Stimulated activated CD4-positive, alpha-beta T cell treated with anti-CD3 and anti-CD28 coated beads, Interleukin-1b, Interleukin-23, amount 100 ng/mL, for 4 hours (primary cell): ENCODE data around the gene SYTL2.

Experiments
- DNase-seq, 2 donors: peaks; one replicate each; pipeline ENCODE4 v3.0.0-alpha.2; 2020; ENCODE audit warnings: low read depth in 2 of 2

The SYTL2 gene

GRCh38 chr11:85759915-85760314 lies 51.0 kb downstream of the SYTL2 start:
- DNase-seq = no peak

- DNase-seq = no peak
Measured at GRCh38 chr11:85758480-85759039, 52.4 kb downstream of the SYTL2 start.

GRCh38 chr11:85758026-85758425 lies 52.9 kb downstream of the SYTL2 start:
- no peak for DNase-seq

- peak in 1 of 2 donors; percentile 40 for DNase-seq
Measured at GRCh38 chr11:85756401-85757200, 54.3 kb downstream of the SYTL2 start.

GRCh38 chr11:85755701-85756100 lies 55.2 kb downstream of the SYTL2 start:
- no peak for DNase-seq

GRCh38 chr11:85755285-85755684 lies 55.7 kb downstream of the SYTL2 start:
- DNase-seq = no peak

GRCh38 chr11:85752890-85753581 lies 57.9 kb downstream of the SYTL2 start:
- peak; percentile 59 to 79 for DNase-seq

- no peak for DNase-seq
Measured at GRCh38 chr11:85752201-85752889, 58.6 kb downstream of the SYTL2 start.

GRCh38 chr11:85751724-85752123 lies 59.2 kb downstream of the SYTL2 start:
- DNase-seq = no peak

GRCh38 chr11:85750646-85751045 lies 60.3 kb downstream of the SYTL2 start:
- DNase-seq = no peak

- DNase-seq = no peak
Measured at GRCh38 chr11:85749884-85750283, 61.1 kb downstream of the SYTL2 start.

- DNase-seq = no peak
Measured at GRCh38 chr11:85749287-85749834, 61.6 kb downstream of the SYTL2 start.

GRCh38 chr11:85748455-85748891 lies 62.5 kb downstream of the SYTL2 start:
- DNase-seq = no peak

GRCh38 chr11:85746670-85747069 lies 64.3 kb downstream of the SYTL2 start:
- DNase-seq = no peak

GRCh38 chr11:85745626-85746025 lies 65.3 kb downstream of the SYTL2 start:
- DNase-seq = no peak

GRCh38 chr11:85742873-85743275 lies 68.1 kb downstream of the SYTL2 start:
- DNase-seq = no peak

GRCh38 chr11:85742348-85742747 lies 68.6 kb downstream of the SYTL2 start:
- no peak for DNase-seq

- DNase-seq = no peak
Measured at GRCh38 chr11:85740481-85741400, 70.2 kb downstream of the SYTL2 start.

- no peak for DNase-seq
Measured at GRCh38 chr11:85737738-85738137, 73.2 kb downstream of the SYTL2 start.

- no peak for DNase-seq
Measured at GRCh38 chr11:85735876-85736460, 75.0 kb downstream of the SYTL2 start.
